GM18526 (cell line): Measurements from ENCODE around the gene ZNF609.

Source experiments
- POLR2A ChIP-seq: IDR thresholded peaks from 3 replicates; pipeline ENCODE4 v1.6.1; 2011; ENCODE audit not compliant: insufficient read length; ENCODE audit errors: extremely low read depth

The ZNF609 gene, protein sequence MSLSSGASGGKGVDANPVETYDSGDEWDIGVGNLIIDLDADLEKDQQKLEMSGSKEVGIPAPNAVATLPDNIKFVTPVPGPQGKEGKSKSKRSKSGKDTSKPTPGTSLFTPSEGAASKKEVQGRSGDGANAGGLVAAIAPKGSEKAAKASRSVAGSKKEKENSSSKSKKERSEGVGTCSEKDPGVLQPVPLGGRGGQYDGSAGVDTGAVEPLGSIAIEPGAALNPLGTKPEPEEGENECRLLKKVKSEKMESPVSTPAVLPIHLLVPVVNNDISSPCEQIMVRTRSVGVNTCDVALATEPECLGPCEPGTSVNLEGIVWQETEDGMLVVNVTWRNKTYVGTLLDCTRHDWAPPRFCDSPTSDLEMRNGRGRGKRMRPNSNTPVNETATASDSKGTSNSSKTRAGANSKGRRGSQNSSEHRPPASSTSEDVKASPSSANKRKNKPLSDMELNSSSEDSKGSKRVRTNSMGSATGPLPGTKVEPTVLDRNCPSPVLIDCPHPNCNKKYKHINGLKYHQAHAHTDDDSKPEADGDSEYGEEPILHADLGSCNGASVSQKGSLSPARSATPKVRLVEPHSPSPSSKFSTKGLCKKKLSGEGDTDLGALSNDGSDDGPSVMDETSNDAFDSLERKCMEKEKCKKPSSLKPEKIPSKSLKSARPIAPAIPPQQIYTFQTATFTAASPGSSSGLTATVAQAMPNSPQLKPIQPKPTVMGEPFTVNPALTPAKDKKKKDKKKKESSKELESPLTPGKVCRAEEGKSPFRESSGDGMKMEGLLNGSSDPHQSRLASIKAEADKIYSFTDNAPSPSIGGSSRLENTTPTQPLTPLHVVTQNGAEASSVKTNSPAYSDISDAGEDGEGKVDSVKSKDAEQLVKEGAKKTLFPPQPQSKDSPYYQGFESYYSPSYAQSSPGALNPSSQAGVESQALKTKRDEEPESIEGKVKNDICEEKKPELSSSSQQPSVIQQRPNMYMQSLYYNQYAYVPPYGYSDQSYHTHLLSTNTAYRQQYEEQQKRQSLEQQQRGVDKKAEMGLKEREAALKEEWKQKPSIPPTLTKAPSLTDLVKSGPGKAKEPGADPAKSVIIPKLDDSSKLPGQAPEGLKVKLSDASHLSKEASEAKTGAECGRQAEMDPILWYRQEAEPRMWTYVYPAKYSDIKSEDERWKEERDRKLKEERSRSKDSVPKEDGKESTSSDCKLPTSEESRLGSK (N-terminal part only)

DNA sequence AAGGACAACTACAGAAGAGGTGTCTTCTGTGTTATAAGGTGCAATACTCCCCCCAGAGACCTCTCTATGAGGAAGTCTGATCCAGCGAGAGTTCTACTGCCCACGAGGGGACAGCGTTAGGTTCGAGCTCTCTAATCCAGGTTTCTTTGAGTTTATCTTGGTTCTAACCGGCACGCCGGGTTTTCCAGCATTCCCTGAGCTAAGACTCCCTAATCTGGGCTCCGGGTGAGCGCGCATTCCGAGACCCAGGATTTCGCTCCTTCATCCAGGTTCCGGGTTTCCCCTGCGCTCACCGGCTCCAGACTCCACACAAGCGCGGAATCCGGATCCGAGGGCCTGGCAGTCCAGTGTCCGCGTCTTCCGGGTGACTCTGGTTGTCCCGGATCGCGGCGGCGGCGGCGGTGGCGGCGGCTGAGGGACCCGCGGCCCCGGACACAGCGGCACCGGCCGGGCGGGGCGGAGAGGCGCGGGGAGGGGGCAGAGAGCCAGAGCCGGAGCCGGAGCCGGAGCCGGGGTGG, at the start of gene ZNF609:
ZNF609 (plus strand) TSS at position 373 of the 518 bp plus-strand sequence. CDS start 38,842 bp downstream, outside the sequence.
- TF ChIP-seq POLR2A = peak; percentile 70

DNA sequence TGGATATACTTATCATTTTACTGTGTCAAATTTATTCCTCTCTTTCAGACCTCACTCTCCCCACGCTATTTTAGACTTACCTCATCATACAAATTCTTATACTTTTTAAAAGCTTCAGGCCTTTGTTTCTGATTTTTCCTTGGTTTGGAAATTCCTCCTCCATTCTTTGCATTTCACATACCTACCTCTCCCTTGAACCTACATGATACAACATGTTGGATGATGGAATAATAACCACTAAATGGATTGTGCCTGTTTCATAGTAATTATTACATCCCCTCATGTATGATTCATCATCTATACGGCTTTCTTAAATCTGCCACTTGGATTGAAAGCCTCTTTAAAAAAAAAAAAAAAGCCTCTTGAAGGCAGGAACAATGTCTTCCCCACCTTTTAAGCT, 48.2 kb upstream of the ZNF609 start:
- TF ChIP-seq POLR2A = no peak

DNA sequence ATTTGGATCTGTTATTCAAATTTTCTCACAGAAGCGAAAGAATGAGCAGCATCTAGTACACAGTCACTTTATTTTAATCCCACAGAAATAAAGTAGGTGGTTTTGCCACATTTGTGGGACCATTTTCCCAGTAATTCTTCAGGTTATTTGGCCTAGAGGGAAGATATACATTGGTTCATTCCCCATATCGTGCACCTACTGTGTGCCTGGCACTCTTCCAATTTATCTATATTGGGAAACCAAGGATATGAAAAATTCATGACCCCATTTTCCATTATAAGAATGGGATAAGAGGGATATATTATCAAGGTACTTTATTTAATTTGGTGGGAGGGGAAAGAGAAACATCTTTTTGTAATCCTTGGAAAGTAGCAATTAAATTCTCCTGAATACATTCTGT, 37.7 kb upstream of the ZNF609 start:
- no peak for TF ChIP-seq POLR2A

DNA sequence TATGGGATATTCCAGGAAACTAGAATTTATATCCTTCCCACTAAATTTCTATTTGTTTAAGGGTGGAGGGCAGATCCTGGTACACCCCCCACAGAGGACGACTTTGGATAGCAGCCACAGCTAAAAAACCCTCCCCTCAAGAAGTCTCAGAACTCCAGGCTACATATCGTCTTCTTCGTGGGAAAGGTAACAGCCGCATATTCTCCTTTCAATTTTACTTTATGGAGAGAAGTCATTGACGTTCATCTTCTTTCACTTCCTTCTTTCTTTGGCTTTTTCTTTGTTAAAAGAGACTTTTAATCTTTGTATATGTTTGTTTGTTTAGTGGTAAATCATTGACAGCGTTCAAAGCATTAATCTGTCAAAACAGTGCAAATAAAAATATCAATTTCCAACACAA, 36.4 kb upstream of the ZNF609 start:
- no peak for TF ChIP-seq POLR2A

DNA sequence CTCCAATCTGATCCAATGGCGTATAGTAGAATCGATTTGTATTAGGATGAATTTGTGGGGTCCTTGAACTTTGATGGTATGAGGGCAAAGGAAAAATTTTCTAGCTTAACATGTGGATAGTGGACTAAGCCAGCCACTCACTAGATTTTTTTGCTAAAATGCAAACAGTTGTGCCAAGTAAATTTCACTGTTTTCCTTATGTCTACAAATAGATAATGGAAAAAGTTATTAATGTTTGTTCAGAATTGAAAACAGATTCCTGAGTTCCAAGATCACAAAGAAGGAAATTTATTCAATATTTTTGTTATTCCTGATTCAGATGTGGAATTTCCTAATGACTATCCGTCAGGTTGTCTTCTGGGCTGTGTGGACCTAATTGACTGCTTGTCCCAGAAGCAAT, 35.2 kb upstream of the ZNF609 start:
- no peak for TF ChIP-seq POLR2A

DNA sequence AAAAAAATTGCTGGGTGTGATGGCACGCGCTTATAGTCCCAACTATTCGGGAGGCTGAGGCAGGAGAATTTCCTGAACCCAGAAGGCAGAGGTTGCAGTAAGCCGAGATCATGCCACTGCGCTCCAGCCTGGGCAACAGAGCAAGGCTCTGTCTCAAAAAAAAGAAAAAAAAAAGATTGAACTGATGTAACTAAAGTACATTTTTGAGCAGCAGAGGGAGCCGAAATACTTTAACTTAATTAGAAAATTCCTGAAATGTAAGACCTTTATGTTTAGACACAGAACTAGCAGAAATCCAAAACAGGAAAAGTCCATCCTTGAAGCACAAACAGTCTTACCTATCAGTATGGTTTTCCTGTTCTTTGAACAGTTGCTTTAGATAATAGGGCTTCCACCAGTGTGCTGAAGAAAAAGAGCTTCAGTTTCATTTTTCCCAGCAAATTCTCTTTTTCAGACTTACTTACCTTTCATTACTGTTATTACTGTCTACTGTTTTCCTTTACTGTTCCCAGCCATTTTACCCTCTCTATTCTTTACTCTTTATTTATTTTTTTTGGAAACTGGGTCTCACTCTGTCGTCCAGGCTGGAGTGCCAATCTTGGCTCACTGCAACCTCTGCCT, 33.4 kb upstream of the ZNF609 start:
- no peak for TF ChIP-seq POLR2A

DNA sequence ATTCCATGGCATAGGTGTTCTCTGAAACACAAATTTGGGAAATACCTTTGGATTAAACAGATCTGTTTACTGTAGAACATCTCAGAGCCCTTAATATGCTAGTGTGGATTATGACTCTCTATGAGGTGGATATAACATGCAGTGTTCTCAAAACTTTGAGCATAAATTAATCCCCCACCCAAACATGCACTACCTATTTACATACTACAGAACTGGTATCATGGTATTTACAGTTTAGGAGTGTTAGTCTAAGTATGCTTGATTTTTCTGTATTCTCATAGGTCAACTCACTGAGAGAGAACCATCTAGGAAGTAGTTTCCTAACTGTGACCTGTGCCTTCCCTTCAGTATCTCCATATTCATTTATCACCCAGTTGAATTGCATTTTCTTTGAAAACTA, 30.9 kb upstream of the ZNF609 start:
- TF ChIP-seq POLR2A = no peak

DNA sequence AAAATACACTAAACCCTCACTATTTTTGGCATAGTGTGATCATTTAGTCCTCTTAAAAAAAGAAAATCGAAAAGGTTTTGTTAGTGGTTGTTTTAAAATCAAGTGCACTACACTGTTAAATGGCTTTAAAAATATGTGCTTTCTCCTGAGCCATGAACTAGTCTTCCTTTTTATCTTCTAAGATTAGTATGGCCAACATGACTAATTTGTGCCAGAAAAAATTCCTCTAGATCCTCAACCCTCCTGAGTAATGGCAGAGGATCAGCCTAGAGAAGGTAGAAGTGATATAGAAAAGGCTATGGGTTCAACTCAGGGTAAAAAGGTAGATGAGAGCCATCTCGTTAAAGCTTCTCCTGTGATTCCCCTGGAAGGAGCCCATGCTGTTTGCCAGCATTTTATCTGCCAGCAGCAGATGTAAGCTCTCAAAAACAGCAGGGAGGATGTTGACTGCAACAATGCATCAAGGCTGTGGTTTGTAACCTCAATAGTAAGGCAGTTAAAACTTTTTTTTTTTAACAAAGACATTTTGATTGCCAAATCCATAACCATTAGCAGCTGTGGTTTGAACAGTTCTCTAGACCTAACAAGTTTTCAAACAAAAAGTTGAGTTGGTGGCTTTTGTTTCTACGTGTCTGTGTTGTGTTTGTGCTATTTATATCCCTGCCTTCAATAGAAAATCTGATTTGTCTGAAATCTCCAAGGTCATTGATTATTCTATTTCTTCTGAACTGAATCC, 30.2 kb upstream of the ZNF609 start:
- no peak for TF ChIP-seq POLR2A

DNA sequence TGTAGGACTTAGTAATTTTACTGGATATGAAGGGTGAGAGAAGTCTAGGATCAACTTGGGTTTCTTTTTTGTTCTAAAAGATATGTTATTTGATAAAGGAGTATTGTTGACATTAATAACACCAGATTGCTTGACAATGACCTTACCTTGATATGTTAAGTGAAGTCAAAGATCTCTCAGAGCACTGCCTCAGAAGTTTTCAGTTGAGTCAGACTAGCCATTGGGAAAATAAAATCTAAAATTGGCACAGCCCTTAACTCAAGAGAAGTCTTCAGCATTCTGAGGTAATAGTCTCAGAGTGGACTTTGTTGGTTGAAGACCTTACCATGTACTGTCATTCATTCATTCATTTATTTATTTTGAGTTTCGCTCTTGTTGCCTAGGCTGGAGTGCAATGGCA, 22.4 kb upstream of the ZNF609 start:
- no peak for TF ChIP-seq POLR2A

DNA sequence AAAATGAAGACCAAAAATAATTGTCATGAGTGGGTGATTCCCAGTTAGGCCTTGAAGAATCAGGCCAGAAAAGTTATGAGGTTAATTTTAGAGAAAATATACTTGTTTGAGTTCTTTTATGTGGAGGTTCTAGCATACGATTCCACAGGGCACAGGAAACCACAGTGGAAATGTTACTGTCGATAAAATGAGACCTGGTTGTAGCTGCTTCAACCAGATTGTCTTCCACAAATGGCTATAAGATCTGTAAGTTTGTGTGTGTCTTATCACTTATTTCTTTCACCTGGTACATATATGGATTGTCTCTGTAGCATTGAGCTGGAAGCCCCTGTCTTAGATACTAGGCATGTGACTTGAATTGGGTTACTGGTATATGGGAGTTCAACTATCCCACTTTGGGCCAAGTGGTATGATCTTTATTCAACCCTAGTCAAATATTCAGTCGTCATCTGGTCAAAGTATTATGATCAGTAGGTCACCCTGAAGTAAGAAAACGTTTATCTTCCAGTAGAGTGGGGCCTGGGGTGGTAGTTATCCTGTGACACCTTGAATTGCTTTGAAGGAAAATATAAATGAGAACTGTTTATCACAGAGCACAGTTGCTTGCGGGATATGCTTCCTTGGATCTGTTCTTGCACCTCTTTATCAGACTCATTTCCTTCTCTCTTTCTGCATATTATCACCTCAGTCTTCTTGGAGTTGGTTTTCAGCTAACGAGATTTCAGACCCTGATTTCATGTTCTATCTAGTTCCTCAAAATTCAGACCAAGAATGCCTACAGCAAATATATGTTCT, 21.5 kb upstream of the ZNF609 start:
- TF ChIP-seq POLR2A = no peak

DNA sequence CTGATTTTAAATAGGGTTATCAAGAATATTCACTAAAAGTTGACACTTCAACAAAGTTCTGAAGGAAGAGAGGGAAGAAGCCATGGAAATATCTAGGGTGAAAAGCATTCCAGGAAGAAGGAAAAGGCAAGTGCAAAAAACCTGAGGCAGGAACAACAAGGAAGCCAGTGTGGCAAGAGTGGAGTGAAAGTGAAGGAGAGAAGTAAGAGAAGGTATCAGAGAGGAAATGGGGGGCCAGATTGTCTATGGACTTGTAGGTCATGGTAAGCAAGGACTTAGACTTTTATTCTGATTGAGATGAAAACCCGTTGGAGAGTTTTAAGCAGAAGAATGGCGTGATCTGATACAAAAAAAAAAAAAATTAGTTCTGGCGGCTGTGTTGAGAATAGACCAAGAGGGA, 18.5 kb upstream of the ZNF609 start:
- no peak for TF ChIP-seq POLR2A

DNA sequence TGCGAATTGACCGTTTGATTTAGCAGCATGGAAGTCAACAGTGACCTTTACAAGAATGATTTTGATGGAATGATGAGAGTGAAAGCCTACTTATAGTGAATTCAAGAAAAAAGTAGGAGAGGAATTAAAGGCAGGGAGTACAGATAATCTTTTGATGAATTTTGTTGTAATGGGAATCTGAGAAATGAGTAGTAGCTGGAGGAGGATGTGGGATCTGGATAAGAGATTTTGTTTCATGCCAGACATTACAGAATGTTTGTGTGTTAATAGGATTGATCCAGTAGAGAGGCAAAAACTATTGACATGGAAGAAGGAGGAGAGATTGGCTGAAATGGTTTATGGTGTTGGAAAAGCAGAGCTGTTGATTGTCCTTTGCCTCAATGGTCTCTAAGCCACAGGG, 17.4 kb upstream of the ZNF609 start:
- no peak for TF ChIP-seq POLR2A
